ENCODE data around the gene BIN2.

BIN2 gene

GRCh38 chr12:51323966-51324895 is at the start of gene BIN2:
Gene BIN2, minus strand, starts transcription at chr12:51324174. Its CDS starts 72 bp downstream, at chr12:51324102.
- TF ChIP-seq JUND (IDR thresholded peaks at IDR 0.05; ENCODE audit: low read depth): no peak
- in situ Hi-C loops (cut with HindIII; ENCODE audit: low pct_unique_long_range_greater_than_20kb, low sequenced_read_pairs): no loop called here
- DNase-seq (ENCODE audit: low read depth in 1 of 2, low spot score in 1 of 2): no peak

GRCh38 chr12:51373187-51373586 is 49.2 kb upstream of the BIN2 start:
- TF ChIP-seq JUND (IDR thresholded peaks at IDR 0.05; ENCODE audit: low read depth): no peak
- in situ Hi-C loops (cut with HindIII; ENCODE audit: low pct_unique_long_range_greater_than_20kb, low sequenced_read_pairs): no loop called here
- DNase-seq (ENCODE audit: low read depth in 1 of 2, low spot score in 1 of 2): no peak

DNA sequence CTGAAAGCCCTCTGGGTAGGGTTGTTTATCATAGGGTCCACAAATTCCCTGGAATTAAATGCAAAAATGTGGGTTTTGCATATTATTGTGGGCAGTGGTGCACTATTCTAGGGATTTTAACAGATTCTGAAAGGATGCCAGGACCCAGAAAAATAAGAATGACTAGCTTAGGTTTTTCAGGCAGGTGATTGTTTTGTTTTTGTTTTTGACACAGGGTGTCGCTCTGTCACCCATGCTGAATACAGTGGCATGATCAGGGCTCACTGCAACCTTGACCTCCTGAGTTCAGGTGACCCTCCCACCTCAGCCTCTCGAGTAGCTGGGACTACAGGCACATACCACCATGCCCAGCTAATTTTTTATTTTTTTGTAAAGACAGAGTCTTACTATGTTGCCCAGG is 48.0 kb upstream of the BIN2 start:
- in situ Hi-C loops (cut with HindIII; ENCODE audit: low pct_unique_long_range_greater_than_20kb, low sequenced_read_pairs): no loop called here
- no peak for TF ChIP-seq JUND (IDR thresholded peaks at IDR 0.05; ENCODE audit: low read depth)
- no peak for DNase-seq (ENCODE audit: low read depth in 1 of 2, low spot score in 1 of 2)

GRCh38 chr12:51371295-51371953 is 47.5 kb upstream of the BIN2 start:
- DNase-seq (ENCODE audit: low read depth in 1 of 2, low spot score in 1 of 2): peak; percentile 62 to 72
- in situ Hi-C loops (cut with HindIII; ENCODE audit: low pct_unique_long_range_greater_than_20kb, low sequenced_read_pairs): no loop called here
- TF ChIP-seq JUND (IDR thresholded peaks at IDR 0.05; ENCODE audit: low read depth): no peak

GRCh38 chr12:51370667-51371066 is 46.7 kb upstream of the BIN2 start:
- no peak for TF ChIP-seq JUND (IDR thresholded peaks at IDR 0.05; ENCODE audit: low read depth)
- DNase-seq (ENCODE audit: low read depth in 1 of 2, low spot score in 1 of 2): no peak
- in situ Hi-C loops (cut with HindIII; ENCODE audit: low pct_unique_long_range_greater_than_20kb, low sequenced_read_pairs): no loop called here

DNA sequence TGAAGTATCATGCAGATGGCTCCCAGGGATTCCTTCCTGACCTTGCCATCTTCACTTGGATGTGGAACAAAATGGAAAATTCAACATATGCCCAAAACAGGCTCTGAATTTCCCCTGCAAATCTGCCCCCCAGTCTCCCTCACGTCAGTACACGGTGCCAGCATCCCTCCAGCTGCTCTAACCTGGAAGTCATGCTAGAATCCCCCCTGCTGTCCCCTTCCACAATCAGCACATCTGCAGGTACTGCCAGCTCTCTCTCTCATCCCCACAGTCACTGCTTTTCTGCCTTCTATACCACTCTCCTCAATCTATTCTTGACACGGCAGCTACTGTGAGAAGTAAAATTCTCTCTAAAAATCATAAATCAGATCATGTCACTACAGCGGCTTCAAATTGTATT is 45.6 kb upstream of the BIN2 start:
- in situ Hi-C loops (cut with HindIII; ENCODE audit: low pct_unique_long_range_greater_than_20kb, low sequenced_read_pairs): no loop called here
- TF ChIP-seq JUND (IDR thresholded peaks at IDR 0.05; ENCODE audit: low read depth): no peak
- DNase-seq (ENCODE audit: low read depth in 1 of 2, low spot score in 1 of 2): no peak

- in situ Hi-C loops (cut with HindIII; ENCODE audit: low pct_unique_long_range_greater_than_20kb, low sequenced_read_pairs): no loop called here
- no peak for DNase-seq (ENCODE audit: low read depth in 1 of 2, low spot score in 1 of 2)
Measured at GRCh38 chr12:51368640-51369517, 44.9 kb upstream of the BIN2 start.

GRCh38 chr12:51365276-51365675 is 41.3 kb upstream of the BIN2 start:
- DNase-seq (ENCODE audit: low read depth in 1 of 2, low spot score in 1 of 2): no peak
- TF ChIP-seq JUND (IDR thresholded peaks at IDR 0.05; ENCODE audit: low read depth): no peak
- in situ Hi-C loops (cut with HindIII; ENCODE audit: low pct_unique_long_range_greater_than_20kb, low sequenced_read_pairs): no loop called here

More at GRCh38 chr12:51368640-51369517, 44.9 kb upstream of the BIN2 start:
- TF ChIP-seq JUND (IDR thresholded peaks at IDR 0.05; ENCODE audit: low read depth): no peak

DNA sequence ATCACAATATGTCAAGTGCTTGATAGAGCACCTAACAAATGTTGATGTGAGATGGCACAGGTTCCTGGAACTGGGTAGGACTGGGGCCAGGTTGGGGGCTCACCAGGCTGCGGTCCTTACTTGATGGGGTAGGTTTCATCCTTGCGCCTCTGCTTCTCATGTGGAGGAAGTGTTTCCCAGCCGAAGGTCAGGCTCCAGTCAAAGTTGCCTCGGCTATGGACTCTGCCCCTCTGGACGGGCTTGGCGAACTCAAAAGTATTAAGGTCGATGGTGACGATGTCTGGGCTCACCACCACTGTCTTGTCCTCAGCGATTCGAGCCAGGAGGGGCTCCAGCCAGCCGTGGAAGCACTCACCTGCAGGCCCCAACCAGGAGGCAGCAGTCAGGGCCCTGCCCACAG is 40.0 kb upstream of the BIN2 start:
- TF ChIP-seq JUND (IDR thresholded peaks at IDR 0.05; ENCODE audit: low read depth): no peak
- DNase-seq (ENCODE audit: low read depth in 1 of 2, low spot score in 1 of 2): no peak
- in situ Hi-C loops (cut with HindIII; ENCODE audit: low pct_unique_long_range_greater_than_20kb, low sequenced_read_pairs): no loop called here

- in situ Hi-C loops (cut with HindIII; ENCODE audit: low pct_unique_long_range_greater_than_20kb, low sequenced_read_pairs): no loop called here
- TF ChIP-seq JUND (IDR thresholded peaks at IDR 0.05; ENCODE audit: low read depth): no peak
- no peak for DNase-seq (ENCODE audit: low read depth in 1 of 2, low spot score in 1 of 2)
Measured at GRCh38 chr12:51362747-51363342, 38.9 kb upstream of the BIN2 start.

- TF ChIP-seq JUND (IDR thresholded peaks at IDR 0.05; ENCODE audit: low read depth): no peak
- in situ Hi-C loops (cut with HindIII; ENCODE audit: low pct_unique_long_range_greater_than_20kb, low sequenced_read_pairs): no loop called here
- no peak for DNase-seq (ENCODE audit: low read depth in 1 of 2, low spot score in 1 of 2)
Measured at GRCh38 chr12:51362307-51362706, 38.3 kb upstream of the BIN2 start.
